ENCODE data around the gene ATP8A2. TPM values are rescaled to one million over a fixed set of nuclear protein-coding genes. Genes with fewer than 3 reads are reported as not detected.

ATP8A2 gene
- total and polyA plus RNA-seq, 4 donors: 0.31 to 2.7 (median 1.1) TPM

DNA sequence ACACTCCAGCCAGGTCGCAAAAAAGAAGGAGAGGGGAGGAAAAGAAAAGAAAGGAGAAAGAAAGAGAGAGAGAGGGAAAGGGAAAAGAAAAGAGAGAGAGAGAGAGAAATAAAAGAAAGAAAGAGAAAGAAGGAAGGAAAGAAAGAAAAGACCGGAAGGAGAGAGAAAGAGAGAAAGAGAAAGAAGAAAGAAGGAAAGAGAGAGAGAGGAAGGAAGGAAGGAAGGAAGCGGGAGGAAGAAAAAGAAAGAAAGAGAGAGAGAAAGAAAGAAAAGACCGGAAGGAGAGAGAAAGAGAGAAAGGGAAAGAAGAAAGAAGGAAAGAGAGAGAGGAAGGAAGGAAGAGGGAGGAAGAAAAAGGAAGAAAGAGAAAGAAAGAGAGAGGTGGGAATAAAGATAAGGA is 359.3 kb downstream of the ATP8A2 start:
- Histone ChIP-seq H3K36me3 (ENCODE audit: control insufficient read depth in 4 of 4, insufficient read depth in 4 of 4, low read length in 4 of 4) (no peaks in the 10 kb centered on the region), H3K27ac (ENCODE audit: low read depth in 1 of 2, low read length in 1 of 2) (no peak overlapping the region), H3K4me3 (no peak overlapping the region), H3K9me3 (ENCODE audit: control insufficient read depth in 4 of 4, insufficient read depth in 3 of 4, low read length in 3 of 4) (no peaks in the 10 kb centered on the region), H3K9ac (ENCODE audit: insufficient read depth in 1 of 2, low read length in 2 of 2) (no peak overlapping the region), H3K4me1 (ENCODE audit: control insufficient read depth in 5 of 5, insufficient read depth in 5 of 5, low read length in 5 of 5) (peaks cover 0 to 23% (median 16%) of the 10 kb centered on the region in 5 donors), H3K27me3 (ENCODE audit: control insufficient read depth in 3 of 3, insufficient read depth in 3 of 3, low read length in 2 of 3) (no peaks in the 10 kb centered on the region)
- DNase-seq (no peak), ATAC-seq (ENCODE audit: insufficient read depth, low FRiP score) (no peak)
- 82 to 89% methylated on average over 4 of the region's 4 CpGs for WGBS, 2 donors
- TF ChIP-seq, protein P1, sequence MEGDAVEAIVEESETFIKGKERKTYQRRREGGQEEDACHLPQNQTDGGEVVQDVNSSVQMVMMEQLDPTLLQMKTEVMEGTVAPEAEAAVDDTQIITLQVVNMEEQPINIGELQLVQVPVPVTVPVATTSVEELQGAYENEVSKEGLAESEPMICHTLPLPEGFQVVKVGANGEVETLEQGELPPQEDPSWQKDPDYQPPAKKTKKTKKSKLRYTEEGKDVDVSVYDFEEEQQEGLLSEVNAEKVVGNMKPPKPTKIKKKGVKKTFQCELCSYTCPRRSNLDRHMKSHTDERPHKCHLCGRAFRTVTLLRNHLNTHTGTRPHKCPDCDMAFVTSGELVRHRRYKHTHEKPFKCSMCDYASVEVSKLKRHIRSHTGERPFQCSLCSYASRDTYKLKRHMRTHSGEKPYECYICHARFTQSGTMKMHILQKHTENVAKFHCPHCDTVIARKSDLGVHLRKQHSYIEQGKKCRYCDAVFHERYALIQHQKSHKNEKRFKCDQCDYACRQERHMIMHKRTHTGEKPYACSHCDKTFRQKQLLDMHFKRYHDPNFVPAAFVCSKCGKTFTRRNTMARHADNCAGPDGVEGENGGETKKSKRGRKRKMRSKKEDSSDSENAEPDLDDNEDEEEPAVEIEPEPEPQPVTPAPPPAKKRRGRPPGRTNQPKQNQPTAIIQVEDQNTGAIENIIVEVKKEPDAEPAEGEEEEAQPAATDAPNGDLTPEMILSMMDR (IDR thresholded peaks at IDR 0.05; ENCODE audit: control extremely low read depth, extremely low read depth): no peak

DNA sequence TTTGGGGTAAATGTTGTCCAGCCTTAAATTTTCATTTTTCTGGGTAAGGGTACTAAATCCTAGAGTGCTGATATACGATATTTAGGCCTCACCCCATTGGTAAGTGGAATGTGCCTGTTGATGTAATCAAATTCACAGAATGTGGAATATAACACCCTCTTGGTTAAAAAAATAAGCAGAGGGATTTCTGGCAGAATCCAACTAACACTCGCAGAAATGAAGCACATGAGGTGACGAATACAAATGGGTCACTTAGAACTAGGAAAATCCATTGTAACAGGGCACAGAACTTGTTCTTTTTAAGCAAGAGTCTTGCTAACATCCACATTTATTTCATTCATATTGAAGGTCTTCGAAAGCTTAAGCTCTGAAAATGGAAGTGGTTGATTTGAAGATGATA is 359.8 kb downstream of the ATP8A2 start:
- ATAC-seq (ENCODE audit: insufficient read depth, low FRiP score) (no peak), DNase-seq (peak in 2 of 3 donors; percentile 71 to 77)
- TF ChIP-seq, protein P1 (IDR thresholded peaks at IDR 0.05; ENCODE audit: control extremely low read depth, extremely low read depth): no peak
- no peaks in the 10 kb centered on the region for H3K27me3 ChIP-seq (ENCODE audit: control insufficient read depth in 3 of 3, insufficient read depth in 3 of 3, low read length in 2 of 3)
- no peak overlapping the region for H3K4me3 ChIP-seq
- H3K4me1 ChIP-seq (ENCODE audit: control insufficient read depth in 5 of 5, insufficient read depth in 5 of 5, low read length in 5 of 5): peaks cover 0 to 23% (median 16%) of the 10 kb centered on the region in 5 donors
- H3K9ac ChIP-seq (ENCODE audit: insufficient read depth in 1 of 2, low read length in 2 of 2): no peak overlapping the region
- WGBS, 2 donors: 77 to 84% methylated on average over 4 of the region's 4 CpGs
- no peak overlapping the region for H3K27ac ChIP-seq (ENCODE audit: low read depth in 1 of 2, low read length in 1 of 2)
- no peaks in the 10 kb centered on the region for H3K9me3 ChIP-seq (ENCODE audit: control insufficient read depth in 4 of 4, insufficient read depth in 3 of 4, low read length in 3 of 4)
- no peaks in the 10 kb centered on the region for H3K36me3 ChIP-seq (ENCODE audit: control insufficient read depth in 4 of 4, insufficient read depth in 4 of 4, low read length in 4 of 4)

DNA sequence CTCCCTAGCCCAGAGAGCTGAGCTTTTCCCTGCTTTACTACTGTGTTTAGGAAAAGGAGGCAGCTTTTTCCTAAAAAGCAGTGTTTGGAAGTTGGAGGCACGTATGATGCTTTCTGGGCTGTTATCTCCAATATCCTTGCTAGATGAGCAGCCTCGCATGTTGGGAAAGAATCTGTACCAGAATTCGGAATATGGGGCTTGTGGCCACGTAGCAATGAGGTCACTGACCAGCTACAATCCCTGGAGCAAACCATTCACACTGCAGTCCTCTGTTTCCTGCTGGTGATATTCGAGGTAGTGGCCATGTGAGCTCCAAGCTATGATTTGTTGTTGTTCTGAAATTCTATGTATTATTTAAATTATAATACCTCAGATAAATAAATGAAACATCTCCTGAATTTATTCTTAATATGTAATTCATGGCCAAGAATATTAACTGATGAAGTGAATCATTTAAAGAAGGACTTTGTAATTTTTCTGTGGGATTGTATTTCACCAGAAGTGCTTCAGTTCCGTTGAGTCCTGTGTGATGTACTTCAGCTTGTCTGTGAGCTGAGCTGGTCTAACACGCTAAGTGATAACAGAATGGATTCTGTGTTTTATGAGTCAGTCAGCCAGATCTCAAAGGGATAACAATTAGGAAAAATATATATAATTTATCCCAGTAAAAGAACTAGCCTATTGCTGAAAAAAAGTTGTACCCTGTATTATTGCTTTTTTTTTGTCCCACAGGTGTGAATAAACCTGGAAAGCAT is 360.5 kb downstream of the ATP8A2 start:
- no peak overlapping the region for H3K4me3 ChIP-seq
- H3K27ac ChIP-seq (ENCODE audit: low read depth in 1 of 2, low read length in 1 of 2): no peak overlapping the region
- no peaks in the 10 kb centered on the region for H3K9me3 ChIP-seq (ENCODE audit: control insufficient read depth in 4 of 4, insufficient read depth in 3 of 4, low read length in 3 of 4)
- DNase-seq (peak; percentile 42 to 55 (median 55)), ATAC-seq (ENCODE audit: insufficient read depth, low FRiP score) (no peak)
- no peaks in the 10 kb centered on the region for H3K27me3 ChIP-seq (ENCODE audit: control insufficient read depth in 3 of 3, insufficient read depth in 3 of 3, low read length in 2 of 3)
- TF ChIP-seq, protein P1 (IDR thresholded peaks at IDR 0.05; ENCODE audit: control extremely low read depth, extremely low read depth): no peak
- 61 to 65% methylated on average over 7 of the region's 7 CpGs for WGBS, 2 donors
- H3K9ac ChIP-seq (ENCODE audit: insufficient read depth in 1 of 2, low read length in 2 of 2): no peak overlapping the region
- no peaks in the 10 kb centered on the region for H3K36me3 ChIP-seq (ENCODE audit: control insufficient read depth in 4 of 4, insufficient read depth in 4 of 4, low read length in 4 of 4)
- peaks cover 0 to 23% (median 16%) of the 10 kb centered on the region in 5 donors for H3K4me1 ChIP-seq (ENCODE audit: control insufficient read depth in 5 of 5, insufficient read depth in 5 of 5, low read length in 5 of 5)
